A549 (cell line): ENCODE measurements around the gene GGNBP2. TPM values are rescaled to one million over a fixed set of nuclear protein-coding genes. Genes with fewer than 3 reads are reported as not detected.
"Not testable (repeated sequence)": the region's sequence is repeated elsewhere in the genome, so short reads cannot be mapped to it uniquely, and the experiment has no call there.

Experiments used
- ATAC-seq, 2 experiments: fragments of 200-7000 bp in 1 of 2; fragments of >200 bp in 1 of 2; cut with Nextera tagmentation in 1 of 2; cut with Tn5 transposase in 1 of 2; 3 replicates each; pipeline versions ENCODE4 v1.8.0 to v1.9.1; 2018 to 2020; ENCODE audit warnings: mild to moderate bottlenecking in 1 of 2, moderate library complexity in 1 of 2
- CTCF ChIA-PET: fragments of 300-600 bp; sonication (Branson Sonifier 250); formaldehyde crosslinking; extraction: SDS; loops from one replicate; lab custom pipeline; 2021; ENCODE audit warnings: antibody characterized with exemption, inconsistent platforms; lab: Yijun Ruan, JAX
- POLR2A ChIA-PET: fragments of 350-600 bp; formaldehyde crosslinking; extraction: SDS; loops from one replicate; lab custom pipeline; 2021; ENCODE audit warnings: antibody characterized with exemption, inconsistent platforms; lab: Yijun Ruan, JAX
- DNase-seq, 2 experiments: peaks; one replicate each; pipeline versions ENCODE4 v3.0.0 to v3.0.0-alpha.2; 2011 to 2016; ENCODE audit warnings: low read depth in 1 of 2, low spot score in 1 of 2
- FAIRE-seq: peaks from 2 replicates; lab custom pipeline; 2011; peaks lifted over from hg19 to GRCh38; lab: Jason Lieb, UNC
- H3K27ac ChIP-seq, 2 experiments: fragments of >200 bp; sonication (Bioruptor Twin); formaldehyde crosslinking; 3 replicates each; pipeline ENCODE4 v1.5.1; 2016 to 2017
- H3K4me1 ChIP-seq: fragments of >200 bp; sonication (Bioruptor Twin); formaldehyde crosslinking; 3 replicates; pipeline ENCODE4 v1.6.1; 2016
- H3K4me2 ChIP-seq: fragments of >200 bp; sonication (Bioruptor Twin); formaldehyde crosslinking; 3 replicates; pipeline ENCODE4 v1.6.1; 2016
- H3K4me3 ChIP-seq: fragments of >200 bp; sonication (Bioruptor Twin); formaldehyde crosslinking; 3 replicates; pipeline ENCODE4 v1.5.1; 2016
- H3K9me3 ChIP-seq: fragments of >200 bp; sonication (Bioruptor Twin); formaldehyde crosslinking; 3 replicates; pipeline ENCODE4 v1.6.1; 2016
- ATOH8 ChIP-seq: fragments of 250-450 bp; sonication (Bioruptor Pico); IDR thresholded peaks from 2 replicates; pipeline ENCODE4 v1.5.0; 2020; ENCODE audit warnings: low read depth, mild to moderate bottlenecking, moderate library complexity
- BHLHE40 ChIP-seq: IDR thresholded peaks from 2 replicates; pipeline ENCODE4 v1.6.1; 2012; ENCODE audit warnings: low read depth, low read length, inconsistent platforms
- CBX2 ChIP-seq: fragments of 200-600 bp; sonication (generic); IDR thresholded peaks from 2 replicates; pipeline ENCODE4 v1.6.1; 2016; ENCODE audit warnings: low read depth, mild to moderate bottlenecking, borderline replicate concordance
- CHD4 ChIP-seq: fragments of 200-600 bp; sonication (generic); IDR thresholded peaks from 2 replicates; pipeline ENCODE4 v1.6.1; 2016; ENCODE audit warnings: antibody characterized with exemption, mild to moderate bottlenecking, borderline replicate concordance
- CTCF ChIP-seq: fragments of >200 bp; sonication (Bioruptor Twin); formaldehyde crosslinking; IDR thresholded peaks from 3 replicates; pipeline ENCODE4 v1.5.1; 2016
- E2F6 ChIP-seq: IDR thresholded peaks from 2 replicates; pipeline ENCODE4 v1.6.1; 2012; ENCODE audit warnings: low read depth, borderline replicate concordance
- EHF ChIP-seq: fragments of 250-450 bp; sonication (Bioruptor Pico); IDR thresholded peaks from 2 replicates; pipeline ENCODE4 v1.5.0; 2020; ENCODE audit warnings: mild to moderate bottlenecking
- ELK1 ChIP-seq: fragments of 150-350 bp; IDR thresholded peaks from 2 replicates; pipeline ENCODE4 v1.6.1; 2014; ENCODE audit warnings: low read depth, mild to moderate bottlenecking, low read length
- GATA3 ChIP-seq: IDR thresholded peaks from 2 replicates; pipeline ENCODE4 v1.6.1; 2012; ENCODE audit warnings: borderline replicate concordance
- KDM5A ChIP-seq: fragments of 200-600 bp; sonication (generic); IDR thresholded peaks from 2 replicates; pipeline ENCODE4 v1.6.1; 2016; ENCODE audit warnings: antibody characterized with exemption, mild to moderate bottlenecking
- MAZ ChIP-seq: fragments of 150-350 bp; IDR thresholded peaks from 2 replicates; pipeline ENCODE4 v1.6.1; 2014; ENCODE audit warnings: antibody characterized with exemption, low read depth, low read length, borderline replicate concordance
- PBX3 ChIP-seq: IDR thresholded peaks from 2 replicates; pipeline ENCODE4 v1.6.1; 2012
- POLR2AphosphoS2 ChIP-seq: conservative IDR thresholded peaks from 2 replicates; pipeline ENCODE4 v1.6.1; 2012; ENCODE audit warnings: low read length, improper control_type of control experiment, inconsistent platforms
- RAD21 ChIP-seq, 2 experiments: fragments of >200 bp in 1 of 2; sonication (Bioruptor Twin) in 1 of 2; formaldehyde crosslinking in 1 of 2; IDR thresholded peaks in 1 of 2; conservative IDR thresholded peaks in 1 of 2; 2 replicates in 1 of 2; 3 replicates in 1 of 2; pipeline ENCODE4 v1.6.1; 2012 to 2018; ENCODE audit warnings: inconsistent platforms in 1 of 2
- SMC3 ChIP-seq: fragments of >200 bp; sonication (Bioruptor Twin); formaldehyde crosslinking; IDR thresholded peaks from 3 replicates; pipeline ENCODE4 v1.6.1; 2018; ENCODE audit warnings: inconsistent platforms
- TP53 ChIP-seq: fragments of 250-450 bp; sonication (Bioruptor Pico); IDR thresholded peaks from 2 replicates; pipeline ENCODE4 v1.5.0; 2021; ENCODE audit warnings: mild to moderate bottlenecking, moderate library complexity
- ZNF302 ChIP-seq: fragments of 250-450 bp; sonication (Bioruptor Pico); IDR thresholded peaks from 2 replicates; pipeline ENCODE4 v1.9.0; 2021; ENCODE audit warnings: inconsistent platforms, mild to moderate bottlenecking, moderate library complexity
- WGBS: methylation state at CpG from one replicate; pipeline ENCODE4 v1.1.6; 2017; ENCODE audit errors: missing lambda C conversion rate; 5-methylcytosine and 5-hydroxymethylcytosine counted together
- polyA plus RNA-seq, 4 experiments: library from polyadenylated mRNA; depleted of rRNA in 3 of 4; stranded (reverse); fragments of >200 nt; fragmentation: RNase III in 1 of 4; extraction: RNeasy Plus Mini Kit Qiagen cat#74134 plus additional on column Dnase treatment in 1 of 4; gene quantifications; 2 replicates in 3 of 4; 3 replicates in 1 of 4; pipeline ENCODE4 v1.2.3, GENCODE V29; 2011 to 2017

Gene GGNBP2
- polyA plus RNA-seq, 2 of the 4 experiments (the other 2 are of a cell fraction): 83.7 to 144 TPM

- POLR2A ChIA-PET: interaction anchor here (0.5 to 3.1 kb wide), 11 partner anchors 10 to 759 kb away, joined by 3 to 35 read pairs (median 3); partner anchors contain the start of genes AATF, DHRS11, GGNBP2 and MYO19
- FAIRE-seq (no peak), DNase-seq (peak in 1 of 2 experiments; percentile 22), ATAC-seq (peak; percentile 43 to 60)
- peak overlapping the region; percentile 66 for H3K4me3 ChIP-seq
- peaks cover 24% of the 10 kb centered on the region for H3K4me1 ChIP-seq
- peak overlapping the region; percentile 87 to 94 for H3K27ac ChIP-seq
- peak overlapping the region; percentile 95 for H3K4me2 ChIP-seq
- CTCF ChIA-PET: interaction anchor here (0.5 to 5.5 kb wide), 44 partner anchors 11 to 771 kb away, joined by 3 to 96 read pairs (median 5); partner anchors contain the start of genes DHRS11, MYO19 and PIGW
- peak; percentile 4; the same call in 1 of the 2 replicates for TF ChIP-seq PBX3
- no peak for TF ChIP-seq POLR2AphosphoS2
- no peak for TF ChIP-seq CBX2
- TF ChIP-seq TP53: 0 out of 2 replicates have a peak, but pooled peaks have one; percentile 6
- H3K9me3 ChIP-seq: no peaks in the 10 kb centered on the region
- WGBS: 5% methylated on average over 26 of the region's 38 CpGs
Measured at GRCh38 chr17:36602030-36602748, 57.5 kb downstream of the GGNBP2 start.

- TF ChIP-seq KDM5A: peak; percentile 78; the same call in 1 of the 2 replicates
- peak; percentile 54; the same call in 1 of the 2 replicates for TF ChIP-seq MAZ
- TF ChIP-seq RAD21 (conservative IDR thresholded peaks at IDR 0.05 in 1 of 2, IDR thresholded peaks at IDR 0.05 in 1 of 2): peak; percentile 71 to 79
- TF ChIP-seq GATA3: no peak
- TF ChIP-seq ZNF302 (CRISPR knock-in tag): no peak
- peak; percentile 93 for TF ChIP-seq CTCF
- no peak for TF ChIP-seq BHLHE40
- no peak for TF ChIP-seq ATOH8 (CRISPR knock-in tag)
- TF ChIP-seq CHD4: no peak
- no peak for TF ChIP-seq E2F6
- no peak for TF ChIP-seq ELK1
- TF ChIP-seq EHF: no peak
- TF ChIP-seq SMC3: peak; percentile 61
- TF ChIP-seq, all 56 proteins: peak for 5
- POLR2A ChIA-PET: interaction anchor here (0.6 to 3.1 kb wide), 3 partner anchors 54 to 637 kb away, joined by 3 to 35 read pairs (median 3); partner anchors contain the start of gene GGNBP2
- ATAC-seq (peak in 1 of 2 experiments; percentile 31; a peak in 3 of 6 replicates), FAIRE-seq (no peak), DNase-seq (peak; percentile 78 to 81)
- peak overlapping the region; percentile 87 to 94 for H3K27ac ChIP-seq
- H3K4me1 ChIP-seq: peaks cover 24% of the 10 kb centered on the region
- H3K4me3 ChIP-seq: peak overlapping the region; percentile 66
- no peaks in the 10 kb centered on the region for H3K9me3 ChIP-seq
- H3K4me2 ChIP-seq: peak overlapping the region; percentile 95
- CTCF ChIA-PET: interaction anchor here (0.5 to 5.5 kb wide), 44 partner anchors 11 to 770 kb away, joined by 3 to 96 read pairs (median 5); partner anchors contain the start of genes DHRS11, MYO19 and PIGW
- 1% methylated on average over 5 of the region's 5 CpGs for WGBS
Measured at GRCh38 chr17:36602924-36603384, 58.2 kb downstream of the GGNBP2 start.

- ATAC-seq, H3K9me3 ChIP-seq, FAIRE-seq, H3K27ac ChIP-seq, H3K4me3 ChIP-seq, DNase-seq, POLR2A ChIA-PET: not testable (repeated sequence)
- Histone ChIP-seq H3K4me1 (peaks cover 36% of the 10 kb centered on the region), H3K4me2 (0 out of 3 replicates have a peak overlapping the region, but pooled peaks have one; percentile 8)
- CTCF ChIA-PET: interaction anchor here (1.8 to 5.5 kb wide), 4 partner anchors 11 to 637 kb away, joined by 4 to 96 read pairs (median 59); no protein-coding TSS in a partner anchor
- 97% methylated on average over 5 of the region's 5 CpGs for WGBS
Measured at GRCh38 chr17:36605028-36605427, 60.3 kb downstream of the GGNBP2 start.
